Measurements from ENCODE around the gene DNMT3B.

DNMT3B gene

GRCh38 chr20:32811886-32812285 lies 49.7 kb downstream of the DNMT3B start:
- Mint-ChIP-seq H3K27me3 (no peaks in the 10 kb centered on the region), H3K27ac (no peak overlapping the region), H3K9me3 (no peaks in the 10 kb centered on the region), H3K4me3 (no peak overlapping the region), H3K36me3 (no peaks in the 10 kb centered on the region), H3K4me1 (no peaks in the 10 kb centered on the region)
- no peak for ATAC-seq (ENCODE audit: low read depth)
- no peak for DNase-seq (ENCODE audit: low spot score in 2 of 2)

GRCh38 chr20:32819992-32820697 lies 58.0 kb downstream of the DNMT3B start:
- Mint-ChIP-seq H3K4me3 (peak overlapping the region; percentile 97), H3K9me3 (no peaks in the 10 kb centered on the region), H3K27me3 (no peaks in the 10 kb centered on the region), H3K27ac (peak overlapping the region; percentile 98), H3K36me3 (no peaks in the 10 kb centered on the region), H3K4me1 (peaks cover 31% of the 10 kb centered on the region)
- ATAC-seq (ENCODE audit: low read depth) (peak; percentile 73), DNase-seq (ENCODE audit: low spot score in 2 of 2) (peak; percentile 81 to 89)

GRCh38 chr20:32820698-32821377 lies 58.7 kb downstream of the DNMT3B start:
- no peaks in the 10 kb centered on the region for H3K27me3 Mint-ChIP-seq
- peak overlapping the region; percentile 97 for H3K4me3 Mint-ChIP-seq
- peaks cover 2% of the 10 kb centered on the region for H3K36me3 Mint-ChIP-seq
- H3K4me1 Mint-ChIP-seq, result peaks cover 33% of the 10 kb centered on the region
- H3K27ac Mint-ChIP-seq, result peak overlapping the region; percentile 98
- DNase-seq (ENCODE audit: low spot score in 2 of 2), result no peak
- no peaks in the 10 kb centered on the region for H3K9me3 Mint-ChIP-seq
- ATAC-seq (ENCODE audit: low read depth), result no peak

- no peak for ATAC-seq (ENCODE audit: low read depth)
- Mint-ChIP-seq H3K4me3 (no peak overlapping the region), H3K9me3 (no peaks in the 10 kb centered on the region), H3K36me3 (peaks cover 5% of the 10 kb centered on the region), H3K4me1 (peaks cover 33% of the 10 kb centered on the region), H3K27me3 (no peaks in the 10 kb centered on the region), H3K27ac (no peak overlapping the region)
- DNase-seq (ENCODE audit: low spot score in 2 of 2), result no peak
Observed at GRCh38 chr20:32822225-32822624, 60.0 kb downstream of the DNMT3B start.

GRCh38 chr20:32823078-32823477 lies 60.9 kb downstream of the DNMT3B start:
- DNase-seq (ENCODE audit: low spot score in 2 of 2) (no peak), ATAC-seq (ENCODE audit: low read depth) (no peak)
- H3K27ac Mint-ChIP-seq, result peak overlapping the region; percentile 19
- peaks cover 36% of the 10 kb centered on the region for H3K4me1 Mint-ChIP-seq
- no peak overlapping the region for H3K4me3 Mint-ChIP-seq
- H3K9me3 Mint-ChIP-seq, result no peaks in the 10 kb centered on the region
- no peaks in the 10 kb centered on the region for H3K27me3 Mint-ChIP-seq
- H3K36me3 Mint-ChIP-seq, result peaks cover 8% of the 10 kb centered on the region

- no peak for ATAC-seq (ENCODE audit: low read depth)
Observed at GRCh38 chr20:32823737-32824588, 61.8 kb downstream of the DNMT3B start.

GRCh38 chr20:32828029-32828680 lies 66.0 kb downstream of the DNMT3B start:
- Mint-ChIP-seq H3K27me3 (no peaks in the 10 kb centered on the region), H3K36me3 (peaks cover 21% of the 10 kb centered on the region), H3K4me3 (no peak overlapping the region), H3K27ac (peak overlapping the region; percentile 7), H3K9me3 (no peaks in the 10 kb centered on the region), H3K4me1 (peaks cover 25% of the 10 kb centered on the region)
- DNase-seq (ENCODE audit: low spot score in 2 of 2) (no peak), ATAC-seq (ENCODE audit: low read depth) (no peak)

More at GRCh38 chr20:32823737-32824588, 61.8 kb downstream of the DNMT3B start:
- Mint-ChIP-seq H3K27me3 (no peaks in the 10 kb centered on the region), H3K36me3 (peaks cover 8% of the 10 kb centered on the region), H3K27ac (peak overlapping the region; percentile 50), H3K9me3 (no peaks in the 10 kb centered on the region), H3K4me3 (no peak overlapping the region), H3K4me1 (peaks cover 40% of the 10 kb centered on the region)
- no peak for DNase-seq (ENCODE audit: low spot score in 2 of 2)

GRCh38 chr20:32829311-32830005 lies 67.3 kb downstream of the DNMT3B start:
- Mint-ChIP-seq H3K9me3 (no peaks in the 10 kb centered on the region), H3K36me3 (peaks cover 23% of the 10 kb centered on the region), H3K27ac (peak overlapping the region; percentile 43), H3K4me1 (peaks cover 17% of the 10 kb centered on the region), H3K27me3 (no peaks in the 10 kb centered on the region), H3K4me3 (no peak overlapping the region)
- DNase-seq (ENCODE audit: low spot score in 2 of 2), result no peak
- ATAC-seq (ENCODE audit: low read depth), result no peak

GRCh38 chr20:32830437-32830836 lies 68.3 kb downstream of the DNMT3B start:
- DNase-seq (ENCODE audit: low spot score in 2 of 2) (no peak), ATAC-seq (ENCODE audit: low read depth) (no peak)
- H3K4me3 Mint-ChIP-seq, result no peak overlapping the region
- H3K27ac Mint-ChIP-seq, result peak overlapping the region; percentile 43
- H3K36me3 Mint-ChIP-seq, result peaks cover 23% of the 10 kb centered on the region
- H3K27me3 Mint-ChIP-seq, result no peaks in the 10 kb centered on the region
- H3K4me1 Mint-ChIP-seq, result peaks cover 17% of the 10 kb centered on the region
- H3K9me3 Mint-ChIP-seq, result no peaks in the 10 kb centered on the region

GRCh38 chr20:32831982-32832381 lies 69.8 kb downstream of the DNMT3B start:
- Mint-ChIP-seq H3K4me1 (peaks cover 15% of the 10 kb centered on the region), H3K27me3 (no peaks in the 10 kb centered on the region), H3K36me3 (peaks cover 24% of the 10 kb centered on the region), H3K9me3 (no peaks in the 10 kb centered on the region), H3K4me3 (no peak overlapping the region), H3K27ac (no peak overlapping the region)
- DNase-seq (ENCODE audit: low spot score in 2 of 2), result no peak
- ATAC-seq (ENCODE audit: low read depth), result no peak

GRCh38 chr20:32832664-32833063 lies 70.5 kb downstream of the DNMT3B start:
- DNase-seq (ENCODE audit: low spot score in 2 of 2) (no peak), ATAC-seq (ENCODE audit: low read depth) (no peak)
- Mint-ChIP-seq H3K36me3 (peaks cover 24% of the 10 kb centered on the region), H3K27ac (peak overlapping the region; percentile 68), H3K4me3 (no peak overlapping the region), H3K4me1 (peaks cover 15% of the 10 kb centered on the region), H3K9me3 (no peaks in the 10 kb centered on the region), H3K27me3 (no peaks in the 10 kb centered on the region)

GRCh38 chr20:32834972-32835371 lies 72.8 kb downstream of the DNMT3B start:
- no peak for DNase-seq (ENCODE audit: low spot score in 2 of 2)
- no peaks in the 10 kb centered on the region for H3K9me3 Mint-ChIP-seq
- ATAC-seq (ENCODE audit: low read depth), result no peak
- no peak overlapping the region for H3K27ac Mint-ChIP-seq
- peaks cover 24% of the 10 kb centered on the region for H3K36me3 Mint-ChIP-seq
- H3K27me3 Mint-ChIP-seq, result no peaks in the 10 kb centered on the region
- H3K4me3 Mint-ChIP-seq, result no peak overlapping the region
- peaks cover 16% of the 10 kb centered on the region for H3K4me1 Mint-ChIP-seq

- Mint-ChIP-seq H3K9me3 (no peaks in the 10 kb centered on the region), H3K36me3 (peaks cover 25% of the 10 kb centered on the region), H3K27me3 (no peaks in the 10 kb centered on the region), H3K4me1 (peaks cover 15% of the 10 kb centered on the region), H3K27ac (no peak overlapping the region), H3K4me3 (no peak overlapping the region)
- DNase-seq (ENCODE audit: low spot score in 2 of 2) (no peak), ATAC-seq (ENCODE audit: low read depth) (no peak)
Observed at GRCh38 chr20:32837157-32837556, 75.0 kb downstream of the DNMT3B start.

Measured in memory B cell (primary cell).